Measurements from ENCODE around the gene HSPB6. TPM values are rescaled to one million over a fixed set of nuclear protein-coding genes. Genes with fewer than 3 reads are reported as not detected.

Gene HSPB6
- total RNA-seq, 2 donors from 2014 or later = 0.33 to 0.90 TPM

GRCh38 chr19:35729021-35729420 is 27.8 kb downstream of the HSPB6 start:
- DNase-seq = no peak
- Histone ChIP-seq H3K4me3 (ENCODE audit: low read length) (no peak overlapping the region), H3K9me3 (ENCODE audit: control insufficient read depth, low read length) (no peaks in the 10 kb centered on the region), H3K27ac (ENCODE audit: low read depth, low read length) (no peak overlapping the region), H3K36me3 (ENCODE audit: control insufficient read depth, insufficient read depth, low read length) (peaks cover 76% of the 10 kb centered on the region), H3K9ac (ENCODE audit: extremely low read depth, low read length, poor library complexity, severe bottlenecking) (no peak overlapping the region), H3K4me1 (ENCODE audit: control insufficient read depth, insufficient read depth, low read length) (no peaks in the 10 kb centered on the region), H3K27me3 (ENCODE audit: control insufficient read depth, insufficient read depth, low read length, poor library complexity, severe bottlenecking) (no peaks in the 10 kb centered on the region)
- Mint-ChIP-seq H3K4me1 (no peaks in the 10 kb centered on the region), H3K27ac (no peak overlapping the region), H3K9me3 (no peaks in the 10 kb centered on the region), H3K27me3 (ENCODE audit: insufficient read depth) (no peaks in the 10 kb centered on the region), H3K4me3 (no peak overlapping the region), H3K36me3 (ENCODE audit: low read depth) (peaks cover 75% of the 10 kb centered on the region)
- WGBS, 2 experiments (ENCODE audit: insufficient coverage in 1 of 2, insufficient read length in 1 of 2) = 97% methylated on average over 12 to 18 of the region's 18 CpGs
- no peak for TF ChIP-seq CTCF (conservative IDR thresholded peaks at IDR 0.05)

GRCh38 chr19:35727956-35728706 is 28.7 kb downstream of the HSPB6 start:
- Mint-ChIP-seq H3K4me3 (no peak overlapping the region), H3K4me1 (no peaks in the 10 kb centered on the region), H3K36me3 (ENCODE audit: low read depth) (peaks cover 78% of the 10 kb centered on the region), H3K27me3 (ENCODE audit: insufficient read depth) (no peaks in the 10 kb centered on the region), H3K27ac (no peak overlapping the region), H3K9me3 (no peaks in the 10 kb centered on the region)
- no peak for TF ChIP-seq CTCF (conservative IDR thresholded peaks at IDR 0.05)
- Histone ChIP-seq H3K27me3 (ENCODE audit: control insufficient read depth, insufficient read depth, low read length, poor library complexity, severe bottlenecking) (no peaks in the 10 kb centered on the region), H3K4me3 (ENCODE audit: low read length) (no peak overlapping the region), H3K9me3 (ENCODE audit: control insufficient read depth, low read length) (no peaks in the 10 kb centered on the region), H3K9ac (ENCODE audit: extremely low read depth, low read length, poor library complexity, severe bottlenecking) (no peak overlapping the region), H3K27ac (ENCODE audit: low read depth, low read length) (no peak overlapping the region), H3K36me3 (ENCODE audit: control insufficient read depth, insufficient read depth, low read length) (peaks cover 77% of the 10 kb centered on the region), H3K4me1 (ENCODE audit: control insufficient read depth, insufficient read depth, low read length) (no peaks in the 10 kb centered on the region)
- 93 to 95% methylated on average over 10 to 19 of the region's 19 CpGs for WGBS, 2 experiments (ENCODE audit: insufficient coverage in 1 of 2, insufficient read length in 1 of 2)
- no peak for DNase-seq

GRCh38 chr19:35727053-35727955 is 29.5 kb downstream of the HSPB6 start:
- 95 to 98% methylated on average over 14 to 25 of the region's 25 CpGs for WGBS, 2 experiments (ENCODE audit: insufficient coverage in 1 of 2, insufficient read length in 1 of 2)
- Mint-ChIP-seq H3K4me1 (no peaks in the 10 kb centered on the region), H3K36me3 (ENCODE audit: low read depth) (peaks cover 84% of the 10 kb centered on the region), H3K4me3 (no peak overlapping the region), H3K9me3 (no peaks in the 10 kb centered on the region), H3K27ac (no peak overlapping the region), H3K27me3 (ENCODE audit: insufficient read depth) (no peaks in the 10 kb centered on the region)
- no peak overlapping the region for H3K9ac ChIP-seq (ENCODE audit: extremely low read depth, low read length, poor library complexity, severe bottlenecking)
- H3K27ac ChIP-seq (ENCODE audit: low read depth, low read length) = no peak overlapping the region
- H3K4me3 ChIP-seq (ENCODE audit: low read length) = no peak overlapping the region
- H3K27me3 ChIP-seq (ENCODE audit: control insufficient read depth, insufficient read depth, low read length, poor library complexity, severe bottlenecking) = no peaks in the 10 kb centered on the region
- DNase-seq = no peak
- no peaks in the 10 kb centered on the region for H3K4me1 ChIP-seq (ENCODE audit: control insufficient read depth, insufficient read depth, low read length)
- TF ChIP-seq CTCF (conservative IDR thresholded peaks at IDR 0.05) = no peak
- peaks cover 80% of the 10 kb centered on the region for H3K36me3 ChIP-seq (ENCODE audit: control insufficient read depth, insufficient read depth, low read length)
- H3K9me3 ChIP-seq (ENCODE audit: control insufficient read depth, low read length) = no peaks in the 10 kb centered on the region

Measured in endodermal cell (in vitro differentiated cells).